SIG-M5 treated with dmso at 0.1 percent for 504 hours (cell line): Measurements from ENCODE around the gene FRZB.
"Not testable (repeated sequence)": the region's sequence is repeated elsewhere in the genome, so short reads cannot be mapped to it uniquely, and the experiment has no call there.

Experiments used
- DNase-seq: peaks from one replicate; lab custom pipeline; 2025; ENCODE audit not compliant: unreplicated experiment; lab: John Stamatoyannopoulos, UW

FRZB gene, protein sequence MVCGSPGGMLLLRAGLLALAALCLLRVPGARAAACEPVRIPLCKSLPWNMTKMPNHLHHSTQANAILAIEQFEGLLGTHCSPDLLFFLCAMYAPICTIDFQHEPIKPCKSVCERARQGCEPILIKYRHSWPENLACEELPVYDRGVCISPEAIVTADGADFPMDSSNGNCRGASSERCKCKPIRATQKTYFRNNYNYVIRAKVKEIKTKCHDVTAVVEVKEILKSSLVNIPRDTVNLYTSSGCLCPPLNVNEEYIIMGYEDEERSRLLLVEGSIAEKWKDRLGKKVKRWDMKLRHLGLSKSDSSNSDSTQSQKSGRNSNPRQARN

GRCh38 chr2:182866461-182867406 is at the start of gene FRZB:
Gene FRZB (minus strand): TSS chr2:182866637. CDS start chr2:182866552, 85 bp downstream.
- no peak for DNase-seq

GRCh38 chr2:182915369-182916326 is 49.2 kb upstream of the FRZB start:
- no peak for DNase-seq

DNA sequence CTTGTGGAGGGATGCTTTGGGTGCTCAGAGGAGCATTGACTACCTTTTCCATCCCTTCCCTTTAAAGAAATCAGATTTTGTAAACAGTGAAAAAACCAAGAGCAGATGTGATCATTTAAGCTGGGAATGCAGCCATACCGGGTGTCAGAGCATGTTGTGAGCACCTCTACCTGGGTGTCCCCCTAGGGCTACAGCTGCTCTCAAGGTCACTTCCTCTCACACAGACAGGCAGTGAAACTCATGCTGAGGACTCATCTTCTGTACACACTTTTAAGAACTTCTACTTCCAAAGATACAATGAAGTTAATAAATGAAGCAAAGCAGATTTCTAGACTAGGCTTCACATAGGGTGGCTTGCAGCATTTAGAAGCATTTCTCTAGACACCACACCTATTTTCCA is 48.4 kb upstream of the FRZB start:
- no peak for DNase-seq

GRCh38 chr2:182913064-182913463 is 46.6 kb upstream of the FRZB start:
- no peak for DNase-seq

DNA sequence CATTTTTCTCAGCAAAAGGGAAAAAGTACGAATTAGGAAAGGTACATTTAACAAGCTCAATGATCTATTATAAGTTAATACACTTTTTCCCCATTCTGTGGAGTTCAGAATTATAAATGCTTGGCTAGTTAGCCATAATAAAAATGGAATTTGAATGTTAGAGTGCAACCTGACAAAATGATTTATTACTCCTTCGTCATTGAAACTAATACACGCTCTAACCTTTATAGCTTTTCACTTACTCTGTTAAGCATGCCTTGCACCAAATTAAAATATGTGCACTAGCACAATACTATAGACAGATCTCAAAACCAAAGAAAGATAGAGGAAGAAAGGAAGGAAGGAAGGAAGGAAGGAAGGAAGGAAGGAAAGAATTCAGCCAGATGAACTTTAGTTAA is 46.1 kb upstream of the FRZB start:
- no peak for DNase-seq

- DNase-seq, result no peak
Observed at GRCh38 chr2:182911813-182912517, 45.5 kb upstream of the FRZB start.

DNA sequence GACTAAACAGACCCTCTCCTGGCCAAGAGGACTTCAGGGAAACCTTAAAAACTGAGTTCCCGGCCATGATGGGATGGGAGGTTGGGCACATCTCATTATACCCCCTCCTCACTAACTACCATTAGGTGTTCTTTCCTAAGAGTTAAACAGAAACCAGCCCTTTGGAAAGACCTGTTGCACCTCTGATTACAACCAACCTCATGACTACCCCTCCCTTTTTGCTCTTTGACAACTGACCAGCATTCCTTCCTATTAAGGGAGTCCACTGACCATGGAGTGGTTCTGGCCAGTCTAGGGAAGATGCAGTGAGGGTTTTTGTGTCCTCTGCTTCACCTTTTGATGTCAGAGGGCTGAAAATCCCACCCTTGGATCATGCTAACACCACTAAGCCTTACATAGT is 44.5 kb upstream of the FRZB start:
- DNase-seq, result no peak

DNA sequence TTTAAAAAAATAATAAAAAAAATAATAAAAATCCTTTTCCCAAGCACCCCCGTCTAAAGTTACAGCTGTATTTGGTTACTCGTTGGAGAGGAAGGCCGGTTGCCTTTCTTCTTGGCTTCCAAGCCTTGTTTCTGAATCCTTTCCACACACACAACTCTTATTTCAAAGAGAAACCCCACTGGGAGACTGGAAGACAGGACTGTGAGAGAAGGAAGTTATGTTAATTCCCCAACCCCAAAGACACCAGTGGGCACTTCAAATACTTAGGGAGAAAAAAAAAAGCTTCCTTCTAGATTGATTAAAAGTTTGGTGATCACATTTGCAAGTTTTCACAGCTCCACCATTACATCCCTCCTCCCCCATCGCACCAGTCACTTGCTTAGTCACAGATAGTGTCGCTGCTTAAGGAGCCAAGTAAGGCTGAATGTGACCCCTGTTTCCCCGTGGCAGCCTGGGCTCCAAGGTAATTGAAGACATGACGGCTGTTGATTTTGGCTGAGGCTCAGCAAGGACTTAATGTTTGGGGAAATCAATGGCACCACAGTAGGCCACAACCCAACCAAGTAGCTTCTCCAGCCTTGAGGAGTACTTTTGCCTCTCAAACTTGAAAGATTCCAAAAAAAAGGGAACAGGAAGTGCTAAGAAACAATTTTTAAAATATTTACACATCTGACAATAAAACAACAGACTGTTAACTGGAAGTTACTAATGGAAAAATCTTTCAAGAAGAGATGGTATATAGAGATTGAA is 40.8 kb upstream of the FRZB start:
- no peak for DNase-seq

GRCh38 chr2:182906454-182906853 is 40.0 kb upstream of the FRZB start:
- no peak for DNase-seq

DNA sequence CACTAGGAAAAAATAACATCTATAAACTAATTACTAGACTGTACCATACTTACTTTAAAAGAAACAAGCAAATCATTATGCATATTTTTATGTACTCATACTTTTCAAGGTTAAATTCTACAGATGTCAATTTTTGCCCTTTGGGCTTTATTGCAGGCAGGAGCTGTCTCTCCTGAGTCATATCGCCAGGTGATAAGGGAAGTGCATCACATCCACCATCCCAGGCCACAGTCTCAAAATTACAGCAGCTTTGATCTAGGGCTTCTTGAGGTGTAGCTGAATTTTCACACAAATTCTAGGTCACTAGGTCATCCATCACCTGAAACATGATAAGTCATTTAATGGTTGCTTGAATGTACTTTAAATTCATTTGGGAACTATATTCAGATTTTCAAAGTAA is 38.4 kb upstream of the FRZB start:
- no peak for DNase-seq

DNA sequence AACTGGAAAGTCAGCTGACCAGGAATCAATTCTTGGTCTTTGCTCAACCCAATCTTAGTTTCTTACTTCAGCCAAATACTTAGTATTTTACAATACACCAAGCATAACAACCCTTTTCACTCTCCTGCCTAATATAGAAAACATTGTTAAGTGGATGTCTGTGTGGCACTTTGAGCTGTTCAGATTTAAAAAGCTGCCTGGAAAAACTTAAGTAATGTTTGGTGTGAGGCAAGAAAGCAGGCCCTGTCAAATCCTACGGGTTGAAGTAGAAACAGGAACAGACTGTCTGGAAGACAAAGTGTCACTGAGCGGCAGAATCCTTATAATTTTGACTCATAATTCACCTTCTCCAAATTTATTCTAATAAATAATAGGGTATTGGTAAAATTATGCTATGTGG is 37.1 kb upstream of the FRZB start:
- DNase-seq, result no peak

DNA sequence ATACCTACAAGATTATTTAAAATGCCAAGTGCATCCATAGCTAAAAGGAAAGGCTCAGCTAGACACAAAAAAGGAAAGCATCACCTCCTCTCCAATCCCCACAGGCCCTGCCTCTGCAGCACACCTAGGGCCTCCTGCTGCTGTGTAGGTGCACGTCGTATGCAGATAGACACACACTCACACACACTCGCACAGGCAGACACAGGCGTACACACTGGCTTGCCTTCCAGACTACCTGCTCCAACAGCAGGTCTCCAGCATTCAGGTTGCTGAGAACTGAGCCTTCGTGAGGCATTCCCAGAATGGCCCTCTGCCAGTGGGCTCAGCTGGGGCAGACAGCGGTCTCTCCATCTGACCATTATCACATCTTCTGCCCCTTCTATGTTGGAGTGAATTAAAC is 35.3 kb upstream of the FRZB start:
- DNase-seq, result no peak

- no peak for DNase-seq
Observed at GRCh38 chr2:182898718-182899117, 32.3 kb upstream of the FRZB start.

DNA sequence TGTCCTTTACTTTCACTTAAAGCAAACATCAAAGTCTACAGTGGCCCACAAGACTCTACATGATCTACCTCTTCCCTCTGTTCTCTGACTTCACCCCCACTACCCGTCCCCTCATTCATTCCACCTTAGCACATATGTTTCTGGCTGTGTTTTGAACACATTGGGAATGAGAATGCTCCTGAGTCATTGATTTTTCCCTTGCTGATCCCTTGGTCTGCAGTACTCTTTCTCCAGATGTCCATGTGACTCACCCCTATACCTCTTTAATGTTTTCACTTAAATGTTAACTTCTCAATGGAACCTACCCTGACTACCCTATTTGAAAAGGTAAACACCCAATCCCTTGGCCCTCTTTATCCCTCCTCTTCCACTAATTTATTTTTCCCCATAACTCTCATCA is 30.7 kb upstream of the FRZB start:
- DNase-seq, result no peak

- DNase-seq, result no peak
Observed at GRCh38 chr2:182895798-182896197, 29.4 kb upstream of the FRZB start.

DNA sequence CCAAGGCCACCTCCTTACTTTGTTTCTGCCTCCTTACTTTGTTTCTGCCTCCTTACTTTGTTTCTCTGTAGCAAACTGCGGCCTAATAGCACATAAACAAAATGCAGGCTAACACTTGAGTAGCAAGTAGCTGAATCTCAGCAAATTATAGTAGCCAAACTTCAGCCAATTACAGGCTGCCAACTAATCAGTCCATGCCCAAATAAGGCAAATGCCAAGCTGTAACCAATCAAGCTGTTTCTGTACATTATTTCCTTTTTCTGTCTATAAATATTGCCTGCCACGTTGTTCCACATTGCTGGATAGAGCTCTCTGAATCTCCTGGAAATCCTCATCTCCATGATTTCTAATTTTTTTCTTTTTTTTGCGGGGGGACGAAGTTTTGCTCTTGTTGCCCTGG is 28.7 kb upstream of the FRZB start:
- DNase-seq, result no peak

DNA sequence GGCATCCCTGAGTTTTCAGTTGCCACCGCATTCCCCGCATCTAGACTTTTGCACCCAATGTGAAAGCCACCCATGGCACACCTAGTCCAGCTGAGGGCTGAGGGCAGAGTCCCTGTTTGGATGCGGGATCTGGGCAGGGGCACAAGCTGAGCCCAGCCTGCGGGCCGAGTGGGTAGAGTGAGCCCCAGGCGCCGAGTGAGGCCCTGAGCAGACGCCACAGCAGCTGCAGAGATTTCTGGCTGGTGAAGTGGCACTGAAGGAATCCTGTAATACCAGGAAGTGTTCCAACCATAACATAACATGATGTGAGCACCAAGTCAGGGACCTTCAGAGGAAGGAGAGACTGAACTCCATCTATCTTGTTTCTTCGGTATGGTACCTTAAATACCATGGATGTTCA is 27.7 kb upstream of the FRZB start:
- no peak for DNase-seq

GRCh38 chr2:182893666-182894065 is 27.2 kb upstream of the FRZB start:
- DNase-seq, result no peak

- not testable (repeated sequence) for DNase-seq
Observed at GRCh38 chr2:182893035-182893434, 26.6 kb upstream of the FRZB start.

DNA sequence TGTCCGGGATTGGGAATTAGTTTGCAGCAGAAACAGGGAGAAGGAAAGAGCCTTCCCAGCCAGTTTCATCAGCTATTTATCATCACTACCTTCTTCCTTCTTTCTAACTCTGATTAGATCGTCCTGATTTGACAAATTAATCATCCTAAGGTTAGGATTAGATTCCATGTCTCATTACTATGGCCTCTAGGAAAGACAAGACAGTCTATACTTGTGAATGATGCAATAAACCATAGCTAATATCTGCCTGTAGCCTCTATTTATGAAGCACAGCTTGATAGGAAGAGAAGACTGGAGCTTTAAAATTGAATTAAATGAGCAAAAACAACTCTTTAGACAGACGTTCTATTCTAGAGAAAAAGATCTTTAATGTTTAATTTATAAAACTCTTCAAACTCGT is 25.2 kb upstream of the FRZB start:
- DNase-seq, result no peak
